Heart left ventricle (tissue), 16 donors: Measurements from ENCODE around the gene HRH4. TPM values are rescaled to one million over a fixed set of nuclear protein-coding genes. Genes with fewer than 3 reads are reported as not detected.
A peak's percentile ranks its signal among the peaks of the same experiment; 100 is the strongest.

Source experiments
- ATAC-seq, 4 donors: fragments of 200-7000 bp; cut with Tn5 transposase; one replicate each; pipeline ENCODE4 v1.9.1; 2020 to 2022; ENCODE audit warnings: moderate library complexity in 4 of 4, mild to moderate bottlenecking in 3 of 4, moderate number of reproducible peaks in 1 of 4
- DNase-seq, 5 donors: peaks; one replicate each; pipeline ENCODE4 v3.0.0-alpha.2; 2020
- H3K27ac ChIP-seq, 12 donors: fragments of 200-600 bp; sonication (generic) in 4 of 12; one replicate each; pipeline versions ENCODE4 v1.5.0 to v1.8.0; 2016 to 2022; ENCODE audit warnings: mild to moderate bottlenecking in 2 of 12
- H3K27me3 ChIP-seq, 9 donors: fragments of 200-600 bp; sonication (generic) in 2 of 9; one replicate each; pipeline versions ENCODE4 v1.5.1 to v1.8.0; 2016 to 2022; ENCODE audit warnings: mild to moderate bottlenecking in 3 of 9
- H3K36me3 ChIP-seq, 9 donors: fragments of 200-600 bp; sonication (generic) in 2 of 9; one replicate each; pipeline versions ENCODE4 v1.5.0 to v1.8.0; 2018 to 2022; ENCODE audit warnings: mild to moderate bottlenecking in 2 of 9
- H3K4me1 ChIP-seq, 12 donors: fragments of 200-600 bp; sonication (generic) in 4 of 12; one replicate each; pipeline versions ENCODE4 v1.5.0 to v1.8.0; 2016 to 2022; ENCODE audit warnings: mild to moderate bottlenecking in 3 of 12
- H3K4me3 ChIP-seq, 12 donors: fragments of 200-600 bp; sonication (generic) in 4 of 12; one replicate each; pipeline versions ENCODE4 v1.5.0 to v1.8.0; 2017 to 2022; ENCODE audit warnings: mild to moderate bottlenecking in 9 of 12, moderate library complexity in 4 of 12
- H3K9me3 ChIP-seq, 12 donors: fragments of 200-600 bp; sonication (generic) in 4 of 12; one replicate each; pipeline versions ENCODE4 v1.5.0 to v1.8.0; 2016 to 2022; ENCODE audit warnings: mild to moderate bottlenecking in 1 of 12
- POLR2A ChIP-seq, 2 donors: fragments of 450-650 bp; IDR thresholded peaks; one replicate each; pipeline ENCODE4 v1.6.1; 2017; ENCODE audit warnings: antibody characterized with exemption in 2 of 2, mild to moderate bottlenecking in 2 of 2, moderate library complexity in 2 of 2
- WGBS, 4 donors: extraction: QIAGEN DNeasy Blood & Tissue Kit in 2 of 4; methylation state at CpG; one replicate each; pipeline versions ENCODE4 v1.1.5 to v1.1.7; 2013 to 2018; 5-methylcytosine and 5-hydroxymethylcytosine counted together
- intact Hi-C, 10 donors: fragments of 100-400 bp; cut with DNase I; formaldehyde crosslinking; loops; one replicate each; pipeline versions ENCODE4 v1.11.1 to v1.14.2; 2022
- polyA plus RNA-seq, 2 donors: library from polyadenylated mRNA; stranded (reverse); fragments of 200-250 nt; gene quantifications; one replicate each; pipeline ENCODE4 v1.2.3, GENCODE V29; 2013
- total RNA-seq, 9 donors: library from RNA; depleted of rRNA in 2 of 9; stranded (reverse); fragments of >200 nt in 2 of 9; fragmentation: NEBNext Ultra II Directional in 3 of 9; extraction: Animal tissue kit (Norgen Biotek cat#: 25700) in 3 of 9; gene quantifications; one replicate each; pipeline versions ENCODE4 v1.1.0 to v1.2.4, GENCODE V29; 2016 to 2023
- TF ChIP-seq, protein P1 (sequence below), 12 donors: fragments of 200-600 bp; sonication (generic) in 4 of 12; IDR thresholded peaks; one replicate each; pipeline versions ENCODE4 v1.5.0 to v1.8.0; 2018 to 2022; ENCODE audit warnings: antibody characterized with exemption in 12 of 12, mild to moderate bottlenecking in 5 of 12
- donor health status: ischemic (EF 13 %, LVEDD 7.1; RV severe dilation, severe dysfunction).
- donor health status: healthy with polysubstance abuse.
- donor health status: DM: no; HTN: yes; CAD: no.
- donor health status: DM: no; HTN: no; CAD: no.
- donor health status: ischemic (EF 25% LVEDD 6.9; RV normal size, moderate dysfunction).
- donor health status: ischemic (EF 25% LVEDD 5.7; RV mildly dilated, moderate dysfunction).
- donor health status: healthy.
- donor health status: DM: yes; HTN: yes; CAD: no.
- donor health status: ischemic (EF 35%, LVEDD 5.7; RV mildly dilated, moderate dysfunction).
- donor health status: nonischemic (EF 11% LVEDD 7.7; RV severe dilation, severe dysfunction).
- donor health status: DM: yes; HTN: yes; CAD: no.
- donor health status: PGD.
- donor health status: ischemic (EF 29% LVEDD 5.4; RV normal size, mild dysfunction).
- donor health status: nonischemic (EF 23%, LVEDD 6.1; RV moderate dilation, normal function).

Gene HRH4
- total and polyA plus RNA-seq, 11 donors, result 0.16 to 0.24 (median 0.23) TPM; not detected in 8

GRCh38 chr18:24514439-24514838 lies 54.0 kb downstream of the HRH4 start:
- ATAC-seq, result no peak
- no peak for DNase-seq
- H3K27ac ChIP-seq, result no peak overlapping the region
- no peaks in the 10 kb centered on the region for H3K36me3 ChIP-seq
- WGBS, 4 donors, result 68 to 76% (median 73%) methylated on average over 2 of the region's 2 CpGs
- no peak overlapping the region for H3K4me3 ChIP-seq
- H3K9me3 ChIP-seq, result no peaks in the 10 kb centered on the region
- peaks cover 0 to 5% (median 0%) of the 10 kb centered on the region in 9 donors for H3K27me3 ChIP-seq
- no peak for TF ChIP-seq POLR2A (IDR thresholded peaks at IDR 0.05)
- TF ChIP-seq, protein P1, sequence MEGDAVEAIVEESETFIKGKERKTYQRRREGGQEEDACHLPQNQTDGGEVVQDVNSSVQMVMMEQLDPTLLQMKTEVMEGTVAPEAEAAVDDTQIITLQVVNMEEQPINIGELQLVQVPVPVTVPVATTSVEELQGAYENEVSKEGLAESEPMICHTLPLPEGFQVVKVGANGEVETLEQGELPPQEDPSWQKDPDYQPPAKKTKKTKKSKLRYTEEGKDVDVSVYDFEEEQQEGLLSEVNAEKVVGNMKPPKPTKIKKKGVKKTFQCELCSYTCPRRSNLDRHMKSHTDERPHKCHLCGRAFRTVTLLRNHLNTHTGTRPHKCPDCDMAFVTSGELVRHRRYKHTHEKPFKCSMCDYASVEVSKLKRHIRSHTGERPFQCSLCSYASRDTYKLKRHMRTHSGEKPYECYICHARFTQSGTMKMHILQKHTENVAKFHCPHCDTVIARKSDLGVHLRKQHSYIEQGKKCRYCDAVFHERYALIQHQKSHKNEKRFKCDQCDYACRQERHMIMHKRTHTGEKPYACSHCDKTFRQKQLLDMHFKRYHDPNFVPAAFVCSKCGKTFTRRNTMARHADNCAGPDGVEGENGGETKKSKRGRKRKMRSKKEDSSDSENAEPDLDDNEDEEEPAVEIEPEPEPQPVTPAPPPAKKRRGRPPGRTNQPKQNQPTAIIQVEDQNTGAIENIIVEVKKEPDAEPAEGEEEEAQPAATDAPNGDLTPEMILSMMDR (IDR thresholded peaks at IDR 0.05), result peak in 10 of 12 donors; percentile 13 to 71 (median 27)
- no peaks in the 10 kb centered on the region for H3K4me1 ChIP-seq
- intact Hi-C loops, result no loop called here

- 81 to 90% (median 85%) methylated on average over 2 of the region's 2 CpGs for WGBS, 4 donors
- Histone ChIP-seq H3K4me3 (no peak overlapping the region), H3K27me3 (peaks cover 0 to 5% (median 0%) of the 10 kb centered on the region in 9 donors), H3K4me1 (no peaks in the 10 kb centered on the region), H3K27ac (no peak overlapping the region), H3K9me3 (no peaks in the 10 kb centered on the region), H3K36me3 (no peaks in the 10 kb centered on the region)
- TF ChIP-seq, protein P1 (IDR thresholded peaks at IDR 0.05), result no peak
- TF ChIP-seq POLR2A (IDR thresholded peaks at IDR 0.05), result no peak
- intact Hi-C loops, result no loop called here
- DNase-seq (no peak), ATAC-seq (no peak)
These were observed 55.3 kb downstream of the HRH4 start for GRCh38 chr18:24515721-24516120.

- Histone ChIP-seq H3K36me3 (no peaks in the 10 kb centered on the region), H3K27me3 (peaks cover 0 to 5% (median 0%) of the 10 kb centered on the region in 9 donors), H3K9me3 (no peaks in the 10 kb centered on the region), H3K4me1 (no peaks in the 10 kb centered on the region), H3K27ac (no peak overlapping the region), H3K4me3 (no peak overlapping the region)
- DNase-seq (no peak), ATAC-seq (no peak)
- intact Hi-C loops, result no loop called here
- TF ChIP-seq POLR2A (IDR thresholded peaks at IDR 0.05), result no peak
- TF ChIP-seq, protein P1 (IDR thresholded peaks at IDR 0.05), result no peak
- WGBS, 4 donors, result 77 to 82% (median 78%) methylated on average over 3 of the region's 3 CpGs
These were observed 55.8 kb downstream of the HRH4 start for GRCh38 chr18:24516261-24516660.

DNA sequence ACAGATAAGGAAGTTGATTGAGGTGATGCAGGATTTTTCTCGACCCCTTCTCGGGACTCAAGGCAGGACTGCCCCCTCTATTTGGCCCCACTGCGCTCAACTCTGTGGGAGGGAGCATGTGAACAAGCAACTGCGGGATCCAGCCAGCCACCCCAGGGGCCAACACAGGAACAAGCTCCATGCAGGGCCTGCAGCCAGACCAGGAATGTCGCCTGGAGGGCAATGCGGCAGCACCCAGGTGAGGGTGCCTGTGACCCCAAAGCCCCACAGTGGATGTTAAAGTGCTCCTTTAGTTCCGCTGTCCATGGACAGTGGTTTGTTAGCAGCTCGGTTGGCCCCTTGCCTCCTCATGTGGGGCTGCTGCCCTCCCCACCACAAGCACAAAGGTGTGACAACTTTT lies 57.1 kb downstream of the HRH4 start:
- intact Hi-C loops, result no loop called here
- Histone ChIP-seq H3K27me3 (peaks cover 0 to 5% (median 0%) of the 10 kb centered on the region in 9 donors), H3K36me3 (no peaks in the 10 kb centered on the region), H3K27ac (no peak overlapping the region), H3K4me1 (no peaks in the 10 kb centered on the region), H3K4me3 (no peak overlapping the region), H3K9me3 (no peaks in the 10 kb centered on the region)
- ATAC-seq (no peak), DNase-seq (no peak)
- WGBS, 4 donors, result 87 to 95% (median 94%) methylated on average over 5 to 8 of the region's 8 CpGs
- no peak for TF ChIP-seq POLR2A (IDR thresholded peaks at IDR 0.05)
- TF ChIP-seq, protein P1 (IDR thresholded peaks at IDR 0.05), result no peak
